ENCODE measurements around the gene AP3D1.
A peak's percentile ranks its signal among the peaks of the same experiment; 100 is the strongest.
"Not testable (repeated sequence)": the region's sequence is repeated elsewhere in the genome, so short reads cannot be mapped to it uniquely, and the experiment has no call there.

AP3D1 gene

GRCh38 chr19:2109046-2109864, 42.1 kb downstream of the AP3D1 start:
- no peak for DNase-seq (ENCODE audit: low spot score)

- DNase-seq (ENCODE audit: low spot score), result no peak
Measured at GRCh38 chr19:2108251-2109016, 42.9 kb downstream of the AP3D1 start.

DNA sequence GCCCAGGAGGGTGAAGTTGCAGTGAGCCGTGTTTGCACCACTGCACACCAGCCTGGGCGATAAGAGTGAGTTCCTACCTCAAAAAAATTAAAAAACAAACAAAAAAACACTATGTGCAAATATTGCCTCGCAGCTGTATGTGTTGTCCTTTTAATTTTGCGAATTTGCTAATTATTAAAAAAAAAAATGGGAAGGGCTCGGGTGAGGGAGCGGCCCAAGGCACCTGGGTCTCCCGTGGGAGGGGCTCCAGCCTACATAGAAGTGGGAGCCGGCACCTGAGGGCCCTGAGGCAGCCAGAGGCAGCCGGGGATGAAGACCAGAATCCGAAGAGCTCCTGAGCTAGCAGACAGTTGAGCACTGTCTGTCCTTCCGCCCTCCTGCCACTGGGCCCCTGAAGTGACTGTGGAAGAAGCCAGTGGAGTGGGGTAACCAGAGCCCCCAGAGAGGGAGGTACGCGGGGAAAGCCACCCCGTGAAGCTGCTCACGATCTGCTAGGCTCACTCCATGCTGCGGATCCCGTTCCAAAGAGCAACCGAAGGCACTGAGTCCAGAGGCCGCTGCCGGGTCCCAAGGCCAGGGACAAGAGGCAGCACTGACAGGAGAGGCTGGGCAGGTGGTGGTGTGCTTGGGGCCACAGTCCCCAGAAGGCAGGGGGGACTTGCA, 48.2 kb downstream of the AP3D1 start:
- DNase-seq (ENCODE audit: low spot score), result no peak

DNA sequence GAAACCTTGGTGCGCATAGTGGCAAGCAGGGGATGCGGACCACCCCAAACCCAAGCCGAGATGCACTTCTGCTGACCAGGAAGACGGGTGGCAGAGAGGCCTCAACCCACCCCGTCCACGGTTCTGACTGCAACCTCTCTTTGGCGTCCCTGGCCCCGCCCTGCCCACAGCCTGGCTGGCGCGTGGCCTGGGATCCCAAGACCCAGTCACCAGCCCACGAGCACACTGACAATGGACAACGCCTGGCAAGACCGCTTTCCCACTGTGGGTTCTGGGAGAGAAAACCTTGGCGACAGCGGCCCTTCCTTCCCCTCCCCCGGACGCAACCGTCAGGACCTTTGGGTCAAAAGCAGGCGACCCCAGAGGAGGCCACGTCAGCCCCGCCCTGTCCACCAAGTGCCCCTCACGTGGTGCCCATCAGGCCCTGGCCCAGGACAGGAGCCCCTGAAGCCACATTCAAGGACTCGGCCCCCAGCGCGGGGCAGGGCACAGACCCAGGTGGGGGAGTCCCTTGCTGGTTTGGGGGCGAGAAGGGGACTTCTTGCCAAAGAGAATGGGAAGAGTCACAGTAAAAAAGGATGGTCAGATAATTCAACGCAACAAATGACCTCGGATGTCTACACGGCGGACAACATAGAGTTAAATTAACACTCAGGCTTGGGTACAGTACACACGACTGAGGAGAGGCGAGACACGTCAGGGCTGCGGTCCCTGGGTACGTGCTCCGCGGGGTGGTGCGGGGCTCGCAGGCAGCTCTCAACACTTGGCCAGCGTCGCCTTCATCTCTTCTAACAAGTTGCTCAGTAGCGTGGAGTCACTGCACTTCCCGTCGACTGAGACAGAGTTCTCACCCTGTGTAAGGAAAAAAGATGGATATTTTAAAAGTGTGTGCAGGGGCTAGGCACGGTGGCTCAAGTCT, 49.7 kb downstream of the AP3D1 start:
- no peak for DNase-seq (ENCODE audit: low spot score)

GRCh38 chr19:2100719-2101061, 50.7 kb downstream of the AP3D1 start:
- DNase-seq (ENCODE audit: low spot score), result no peak

GRCh38 chr19:2099937-2100718, 51.2 kb downstream of the AP3D1 start:
- DNase-seq (ENCODE audit: low spot score), result no peak

DNA sequence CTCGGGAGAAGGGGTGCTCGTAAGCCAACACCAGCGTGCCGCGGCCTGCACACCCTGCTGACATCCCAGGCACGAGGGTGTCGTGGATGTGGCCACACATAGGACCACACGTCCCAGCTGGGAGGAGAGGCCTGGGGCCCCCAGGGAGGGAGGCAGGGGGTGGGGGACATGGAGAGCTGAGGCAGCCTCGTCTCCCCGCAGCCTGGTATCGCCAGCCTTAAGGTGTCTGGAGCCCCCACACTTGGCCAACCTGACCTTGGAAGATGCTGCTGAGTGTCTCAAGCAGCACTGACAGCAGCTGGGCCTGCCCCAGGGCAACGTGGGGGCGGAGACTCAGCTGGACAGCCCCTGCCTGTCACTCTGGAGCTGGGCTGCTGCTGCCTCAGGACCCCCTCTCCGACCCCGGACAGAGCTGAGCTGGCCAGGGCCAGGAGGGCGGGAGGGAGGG, 52.3 kb downstream of the AP3D1 start:
- DNase-seq (ENCODE audit: low spot score), result no peak

- DNase-seq (ENCODE audit: low spot score), result no peak
Measured at GRCh38 chr19:2097886-2098327, 53.5 kb downstream of the AP3D1 start.

DNA sequence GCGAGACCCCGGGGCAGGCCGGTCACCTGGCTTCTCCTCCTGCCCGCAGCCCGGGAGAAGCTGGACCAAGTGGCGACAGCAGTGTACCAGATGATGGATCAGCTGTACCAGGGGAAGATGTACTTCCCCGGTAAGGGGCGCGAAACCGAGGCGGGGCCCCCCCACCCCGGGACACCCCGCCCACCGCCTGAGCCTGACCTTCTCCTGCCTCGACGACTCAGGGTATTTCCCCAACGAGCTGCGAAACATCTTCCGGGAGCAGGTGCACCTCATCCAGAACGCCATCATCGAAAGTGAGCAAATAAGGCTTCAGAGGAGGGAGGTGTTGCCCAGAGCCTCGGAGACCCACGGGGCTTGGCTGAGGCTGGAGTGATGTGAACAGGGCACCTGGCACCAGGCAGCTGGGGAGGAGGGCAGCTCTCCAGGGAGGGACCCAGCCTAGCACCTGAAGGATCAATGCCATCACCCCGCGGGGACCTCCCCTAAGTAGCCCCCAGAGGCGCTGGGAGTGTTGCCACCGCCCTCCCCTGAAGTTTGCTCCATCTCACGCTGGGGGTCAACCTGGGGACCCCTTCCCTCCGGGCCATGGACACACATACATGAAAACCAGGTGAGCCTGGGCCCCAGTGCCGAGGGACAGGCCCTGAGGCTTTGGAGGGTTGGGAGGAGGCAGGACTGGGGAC, 54.0 kb downstream of the AP3D1 start:
- no peak for DNase-seq (ENCODE audit: low spot score)

- peak; percentile 84 for DNase-seq (ENCODE audit: low spot score)
Measured at GRCh38 chr19:2096480-2097202, 54.7 kb downstream of the AP3D1 start, which contains the start of gene IZUMO4. TSS of gene IZUMO4 (plus strand) at chr19:2096915. CDS start at chr19:2096946, 31 bp downstream.

GRCh38 chr19:2096034-2096479, 55.3 kb downstream of the AP3D1 start, which contains the start of gene MOB3A:
TSS of gene MOB3A (minus strand) at chr19:2096326. CDS start at chr19:2078560, 17,766 bp downstream.
- peak; percentile 78 for DNase-seq (ENCODE audit: low spot score)

DNA sequence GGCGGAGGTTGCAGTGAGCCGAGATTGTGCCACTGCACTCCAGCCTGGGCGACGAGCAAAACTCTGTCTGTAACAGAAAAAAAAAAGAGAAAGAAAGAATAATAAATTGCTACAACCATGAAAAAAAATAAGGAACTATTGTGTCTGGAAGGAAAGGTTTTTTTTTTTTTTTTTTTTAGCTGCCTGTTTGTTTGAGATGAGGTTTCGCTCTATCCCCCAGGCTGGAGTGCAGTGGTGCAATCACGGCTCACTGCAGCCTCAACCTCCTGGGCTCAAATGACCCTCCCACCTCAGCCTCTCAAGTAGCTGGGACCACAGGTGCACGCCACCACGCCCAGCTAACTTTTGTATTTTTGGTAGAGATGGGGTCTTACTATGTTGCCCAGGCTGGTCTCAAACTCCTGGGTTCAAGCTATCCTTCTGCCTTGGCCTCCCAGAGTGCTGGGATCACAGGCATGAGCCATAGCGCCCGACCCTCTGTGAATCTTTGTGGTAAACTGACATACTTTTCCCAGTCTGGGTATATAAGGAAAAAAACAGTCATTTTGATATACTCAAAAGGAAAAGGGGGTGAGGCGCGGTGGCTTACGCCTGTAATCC, 59.3 kb downstream of the AP3D1 start:
- not testable (repeated sequence) for DNase-seq (ENCODE audit: low spot score)

GRCh38 chr19:2089727-2090053, 61.7 kb downstream of the AP3D1 start:
- DNase-seq (ENCODE audit: low spot score), result no peak

DNA sequence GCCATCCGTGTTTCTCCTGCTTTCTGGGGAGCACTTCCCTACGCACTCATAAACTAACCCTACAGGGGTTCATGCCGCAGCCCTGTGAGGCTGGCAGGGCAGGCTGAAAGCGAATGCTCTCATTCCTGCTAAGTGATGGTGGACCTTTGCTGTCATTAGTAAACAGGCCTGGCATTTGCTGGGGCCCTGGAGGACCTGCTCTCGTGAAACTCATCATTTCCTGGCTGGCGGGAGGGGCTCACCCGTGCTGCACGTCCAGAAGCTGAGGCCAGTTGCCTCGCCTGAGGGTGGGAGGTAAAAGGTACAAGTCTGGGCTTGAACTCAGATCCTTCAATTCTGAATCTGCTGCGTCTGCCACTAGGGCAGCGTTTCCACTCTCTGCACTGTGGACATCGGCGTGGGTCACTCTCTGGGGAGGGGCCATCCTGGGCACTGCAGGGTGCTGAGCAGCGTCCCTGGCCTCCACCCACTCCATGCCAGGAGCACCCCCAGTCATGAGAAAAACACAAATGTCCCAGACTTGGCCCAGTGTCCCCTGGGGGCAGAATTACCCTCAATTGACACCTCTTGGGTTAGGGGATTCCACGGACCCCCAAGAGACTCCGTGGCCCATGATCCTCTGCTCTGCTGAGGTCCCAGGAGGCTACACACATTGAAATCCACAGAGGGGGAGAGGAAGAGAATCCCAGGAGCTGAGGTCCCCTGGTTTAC, 62.2 kb downstream of the AP3D1 start:
- DNase-seq (ENCODE audit: low spot score), result no peak

- no peak for DNase-seq (ENCODE audit: low spot score)
Measured at GRCh38 chr19:2087621-2088100, 63.7 kb downstream of the AP3D1 start.

GRCh38 chr19:2086695-2087620, 64.4 kb downstream of the AP3D1 start:
- not testable (repeated sequence) for DNase-seq (ENCODE audit: low spot score)

Measured in SW480 (cell line).